ENCODE results near the gene MYH7B. TPM values are rescaled to one million over a fixed set of nuclear protein-coding genes. Genes with fewer than 3 reads are reported as not detected.
A peak's percentile ranks its signal among the peaks of the same experiment; 100 is the strongest.

Gene MYH7B
- total and polyA plus RNA-seq, 12 donors: 22.1 to 962 (median 182) TPM

DNA sequence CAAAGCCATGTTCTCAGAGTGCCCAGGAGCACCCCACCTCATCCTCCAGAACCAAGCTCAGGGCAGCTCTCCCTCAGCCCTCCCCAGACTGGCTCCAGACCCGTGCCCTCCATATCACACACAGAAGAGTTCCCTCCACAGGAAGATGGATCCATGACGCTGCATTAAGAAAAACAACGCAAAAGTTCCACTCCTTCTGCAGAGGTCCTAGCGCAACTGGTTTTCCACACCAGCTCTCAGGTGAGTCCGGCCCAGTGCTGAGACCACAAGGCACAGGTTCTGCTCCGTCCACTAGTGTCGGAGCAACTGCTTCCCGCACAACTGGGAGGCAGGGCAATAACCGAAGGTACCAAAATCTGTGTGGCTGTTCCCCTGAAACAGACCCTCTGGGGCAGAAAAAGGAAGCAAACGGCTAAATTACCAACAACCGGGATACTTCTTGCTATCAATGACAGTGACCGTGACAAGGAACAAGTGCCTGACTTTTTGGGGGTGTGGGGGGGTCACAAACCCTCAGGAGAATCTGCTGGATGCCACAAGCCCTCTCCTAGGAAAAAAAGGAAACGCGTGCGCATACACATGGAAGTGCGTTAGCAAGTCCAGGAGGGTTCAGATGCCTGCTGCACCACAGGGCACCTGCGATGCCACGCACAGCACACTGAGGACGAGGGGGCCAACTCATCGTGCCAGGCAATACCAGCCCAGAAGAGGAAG lies 49.2 kb downstream of the MYH7B start:
- Histone ChIP-seq H3K27me3 (no peaks in the 10 kb centered on the region), H3K36me3 (peaks cover 12 to 100% (median 84%) of the 10 kb centered on the region in 9 donors), H3K27ac (no peak overlapping the region), H3K9me3 (no peaks in the 10 kb centered on the region), H3K4me3 (no peak overlapping the region), H3K4me1 (peaks cover 0 to 13% (median 0%) of the 10 kb centered on the region in 9 donors)
- TF ChIP-seq, protein P1, sequence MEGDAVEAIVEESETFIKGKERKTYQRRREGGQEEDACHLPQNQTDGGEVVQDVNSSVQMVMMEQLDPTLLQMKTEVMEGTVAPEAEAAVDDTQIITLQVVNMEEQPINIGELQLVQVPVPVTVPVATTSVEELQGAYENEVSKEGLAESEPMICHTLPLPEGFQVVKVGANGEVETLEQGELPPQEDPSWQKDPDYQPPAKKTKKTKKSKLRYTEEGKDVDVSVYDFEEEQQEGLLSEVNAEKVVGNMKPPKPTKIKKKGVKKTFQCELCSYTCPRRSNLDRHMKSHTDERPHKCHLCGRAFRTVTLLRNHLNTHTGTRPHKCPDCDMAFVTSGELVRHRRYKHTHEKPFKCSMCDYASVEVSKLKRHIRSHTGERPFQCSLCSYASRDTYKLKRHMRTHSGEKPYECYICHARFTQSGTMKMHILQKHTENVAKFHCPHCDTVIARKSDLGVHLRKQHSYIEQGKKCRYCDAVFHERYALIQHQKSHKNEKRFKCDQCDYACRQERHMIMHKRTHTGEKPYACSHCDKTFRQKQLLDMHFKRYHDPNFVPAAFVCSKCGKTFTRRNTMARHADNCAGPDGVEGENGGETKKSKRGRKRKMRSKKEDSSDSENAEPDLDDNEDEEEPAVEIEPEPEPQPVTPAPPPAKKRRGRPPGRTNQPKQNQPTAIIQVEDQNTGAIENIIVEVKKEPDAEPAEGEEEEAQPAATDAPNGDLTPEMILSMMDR (IDR thresholded peaks at IDR 0.05): no peak
- no peak for DNase-seq
- peak in 1 of 8 donors; percentile 4 for ATAC-seq
- WGBS, 2 donors: 87 to 90% methylated on average over 20 of the region's 20 CpGs
- intact Hi-C loops (cut with DNase I): loop anchor here in 1 of 10 donors (5.0 kb wide), 1 partner anchor 133 kb away; the partner anchor contains the start of gene GGT7

Small RNAs within 50 kb of the gene (microRNA-seq; reads per million reads assigned to microRNA genes)
- gene MIR499A: 0 reads per million in 2 donors
- 0 reads per million in 2 donors for gene MIR499B

Other genes starting within 250 kb of the MYH7B start
- gene NCOA6, start 130.2 kb upstream of the MYH7B start, total RNA-seq: 10 to 100 TPM; 15.5 to 19.7 (median 18.0) TPM
- 10 to 100 TPM; 11.6 to 37.5 TPM for gene NCOA6, start 130.2 kb upstream of the MYH7B start, polyA plus RNA-seq
- 10 to 100 TPM in 9 of 10 donors, 1 to 10 TPM in 1; 8.0 to 27.7 (median 14.9) TPM for gene GGT7, start 83.0 kb upstream of the MYH7B start, total RNA-seq
- gene GGT7, start 83.0 kb upstream of the MYH7B start, polyA plus RNA-seq: 10 to 100 TPM; 14.6 to 45.4 TPM
- 100 to 1,000 TPM in 6 of 10 donors, 10 to 100 TPM in 4; 90.2 to 125 (median 104) TPM for gene ACSS2, start 79.3 kb upstream of the MYH7B start, total RNA-seq
- gene ACSS2, start 79.3 kb upstream of the MYH7B start, polyA plus RNA-seq: 100 to 1,000 TPM in 1 of 2 donors, 10 to 100 TPM in 1; 65.4 to 213 TPM
- 10 to 100 TPM; 20.0 to 33.2 (median 24.7) TPM for gene GSS, start 62 bp upstream of the MYH7B start, total RNA-seq
- gene GSS, start 62 bp upstream of the MYH7B start, polyA plus RNA-seq: 10 to 100 TPM; 30.6 to 60.4 TPM
- 10 to 100 TPM; 32.2 to 46.4 (median 38.5) TPM for gene TRPC4AP, start 136.9 kb downstream of the MYH7B start, total RNA-seq
- 10 to 100 TPM; 26.2 to 32.7 TPM for gene TRPC4AP, start 136.9 kb downstream of the MYH7B start, polyA plus RNA-seq
- gene EDEM2, start 191.5 kb downstream of the MYH7B start, total RNA-seq: 10 to 100 TPM in 8 of 10 donors, 1 to 10 TPM in 2; 7.2 to 26.1 (median 11.0) TPM
- gene EDEM2, start 191.5 kb downstream of the MYH7B start, polyA plus RNA-seq: 10 to 100 TPM in 1 of 2 donors, 1 to 10 TPM in 1; 6.4 to 24.0 TPM
- 10 to 100 TPM in 3 of 10 donors, 1 to 10 TPM in 7; 3.0 to 21.1 (median 6.8) TPM for gene PROCR, start 216.2 kb downstream of the MYH7B start, total RNA-seq
- 10 to 100 TPM; 20.5 to 26.7 TPM for gene PROCR, start 216.2 kb downstream of the MYH7B start, polyA plus RNA-seq